Measurements from ENCODE around the gene PITX3. TPM values are rescaled to one million over a fixed set of nuclear protein-coding genes. Genes with fewer than 3 reads are reported as not detected.

Gene PITX3
- total RNA-seq, 4 donors from 2014 or later, result not detected

DNA sequence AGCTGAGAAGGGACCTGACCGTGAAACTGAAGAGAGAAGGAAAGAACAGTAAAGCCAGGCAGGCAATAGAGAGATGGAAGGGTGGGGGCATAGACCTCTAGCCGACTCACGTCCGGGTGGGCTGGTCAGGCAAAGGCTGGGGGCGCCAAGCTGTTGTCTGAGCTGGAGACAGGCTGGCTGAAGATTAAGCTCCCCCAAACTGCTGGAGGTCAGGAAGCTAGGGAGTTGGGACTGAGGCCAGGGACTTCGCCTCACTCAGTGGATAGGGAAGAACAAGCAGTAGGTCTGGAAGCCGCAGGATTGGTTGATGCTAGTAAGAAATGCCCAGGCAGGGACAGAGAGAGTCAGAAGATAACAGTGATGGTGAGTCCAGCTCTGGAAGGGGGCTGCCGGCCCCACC is 5.3 kb downstream of the PITX3 start:
- TF ChIP-seq, protein P1, sequence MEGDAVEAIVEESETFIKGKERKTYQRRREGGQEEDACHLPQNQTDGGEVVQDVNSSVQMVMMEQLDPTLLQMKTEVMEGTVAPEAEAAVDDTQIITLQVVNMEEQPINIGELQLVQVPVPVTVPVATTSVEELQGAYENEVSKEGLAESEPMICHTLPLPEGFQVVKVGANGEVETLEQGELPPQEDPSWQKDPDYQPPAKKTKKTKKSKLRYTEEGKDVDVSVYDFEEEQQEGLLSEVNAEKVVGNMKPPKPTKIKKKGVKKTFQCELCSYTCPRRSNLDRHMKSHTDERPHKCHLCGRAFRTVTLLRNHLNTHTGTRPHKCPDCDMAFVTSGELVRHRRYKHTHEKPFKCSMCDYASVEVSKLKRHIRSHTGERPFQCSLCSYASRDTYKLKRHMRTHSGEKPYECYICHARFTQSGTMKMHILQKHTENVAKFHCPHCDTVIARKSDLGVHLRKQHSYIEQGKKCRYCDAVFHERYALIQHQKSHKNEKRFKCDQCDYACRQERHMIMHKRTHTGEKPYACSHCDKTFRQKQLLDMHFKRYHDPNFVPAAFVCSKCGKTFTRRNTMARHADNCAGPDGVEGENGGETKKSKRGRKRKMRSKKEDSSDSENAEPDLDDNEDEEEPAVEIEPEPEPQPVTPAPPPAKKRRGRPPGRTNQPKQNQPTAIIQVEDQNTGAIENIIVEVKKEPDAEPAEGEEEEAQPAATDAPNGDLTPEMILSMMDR (IDR thresholded peaks at IDR 0.05), result no peak
- no peak for TF ChIP-seq POLR2A (IDR thresholded peaks at IDR 0.05)
- no peak for TF ChIP-seq EP300 (IDR thresholded peaks at IDR 0.05)
- Histone ChIP-seq H3K36me3 (no peaks in the 10 kb centered on the region), H3K4me1 (peaks cover 0 to 20% (median 9%) of the 10 kb centered on the region in 4 donors), H3K9me3 (no peaks in the 10 kb centered on the region), H3K4me3 (no peak overlapping the region), H3K27ac (no peak overlapping the region), H3K27me3 (peaks cover 0 to 73% of the 10 kb centered on the region in 2 donors)
- 47 to 55% methylated on average over 8 of the region's 8 CpGs for whole genome bisulfite sequencing, 2 donors
- DNase-seq (ENCODE audit: low spot score in 2 of 2), result no peak

DNA sequence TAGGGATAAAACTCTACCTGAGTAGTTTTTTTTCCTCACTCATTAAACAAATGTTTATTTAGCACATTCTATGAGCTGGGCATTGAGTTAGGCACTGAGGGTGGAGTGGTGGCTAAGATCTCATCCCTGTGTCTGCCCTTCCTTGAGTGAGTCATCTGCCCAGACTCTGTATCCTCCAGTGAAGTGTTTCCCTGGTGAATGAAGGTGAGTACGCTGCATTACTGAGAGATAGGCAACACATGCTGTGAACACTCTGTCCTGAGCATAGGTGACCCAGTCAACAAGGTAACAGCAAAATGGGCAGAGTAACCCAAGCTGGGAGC is 5.8 kb downstream of the PITX3 start:
- H3K27ac ChIP-seq, result no peak overlapping the region
- no peaks in the 10 kb centered on the region for H3K36me3 ChIP-seq
- 96 to 100% methylated on average over 1 of the region's 1 CpG for WGBS, 2 donors
- peaks cover 0 to 73% of the 10 kb centered on the region in 2 donors for H3K27me3 ChIP-seq
- no peak overlapping the region for H3K4me3 ChIP-seq
- no peak for TF ChIP-seq EP300 (IDR thresholded peaks at IDR 0.05)
- no peak for TF ChIP-seq POLR2A (IDR thresholded peaks at IDR 0.05)
- TF ChIP-seq, protein P1 (IDR thresholded peaks at IDR 0.05), result no peak
- no peak for DNase-seq (ENCODE audit: low spot score in 2 of 2)
- peaks cover 0 to 20% (median 7%) of the 10 kb centered on the region in 4 donors for H3K4me1 ChIP-seq
- H3K9me3 ChIP-seq, result no peaks in the 10 kb centered on the region

DNA sequence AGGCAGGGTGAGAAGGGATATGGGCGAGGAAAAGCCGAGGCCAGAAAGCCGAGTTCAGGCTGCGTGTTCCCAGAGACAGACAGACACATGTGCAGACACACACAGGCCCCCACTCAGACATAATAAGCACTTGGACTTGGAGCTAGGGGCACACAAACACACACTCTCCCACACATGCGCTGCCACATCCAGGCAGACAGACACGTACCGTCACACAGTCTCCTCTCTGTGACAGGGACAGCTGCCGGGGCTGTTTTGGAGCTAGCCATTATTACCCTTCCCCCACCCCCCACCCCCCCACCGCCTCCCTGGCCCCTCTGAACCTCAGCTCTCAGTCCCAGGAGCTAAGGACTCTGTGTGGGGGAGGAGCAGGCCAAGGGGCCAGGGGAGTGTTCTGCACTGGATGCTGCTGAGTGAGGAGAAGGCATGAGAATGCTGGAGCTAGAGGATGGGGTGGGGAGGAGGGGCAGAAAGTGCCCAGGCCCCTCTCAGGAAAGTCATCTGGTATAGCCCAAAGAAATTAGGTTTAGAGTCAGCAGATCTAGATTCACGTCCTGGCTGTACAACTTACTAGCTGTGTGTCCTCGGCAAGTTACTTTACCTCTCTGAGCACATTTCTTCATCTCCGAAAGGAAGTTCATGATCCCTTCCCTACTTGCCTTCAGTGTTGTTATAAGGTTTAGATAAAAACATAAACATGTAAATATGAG is 6.3 kb downstream of the PITX3 start:
- H3K9me3 ChIP-seq, result no peaks in the 10 kb centered on the region
- no peak for TF ChIP-seq EP300 (IDR thresholded peaks at IDR 0.05)
- TF ChIP-seq POLR2A (IDR thresholded peaks at IDR 0.05), result no peak
- TF ChIP-seq, protein P1 (IDR thresholded peaks at IDR 0.05), result no peak
- H3K36me3 ChIP-seq, result no peaks in the 10 kb centered on the region
- no peak overlapping the region for H3K4me3 ChIP-seq
- H3K4me1 ChIP-seq, result peaks cover 0 to 20% (median 11%) of the 10 kb centered on the region in 4 donors
- no peak for DNase-seq (ENCODE audit: low spot score in 2 of 2)
- peaks cover 0 to 76% of the 10 kb centered on the region in 2 donors for H3K27me3 ChIP-seq
- no peak overlapping the region for H3K27ac ChIP-seq
- 66 to 70% methylated on average over 11 to 12 of the region's 12 CpGs for WGBS, 2 donors

- whole genome bisulfite sequencing, 2 donors, result 33 to 89% methylated on average over 1 of the region's 1 CpG
- DNase-seq (ENCODE audit: low spot score in 2 of 2), result no peak
- Histone ChIP-seq H3K9me3 (no peaks in the 10 kb centered on the region), H3K27ac (no peak overlapping the region), H3K4me3 (no peak overlapping the region), H3K27me3 (peaks cover 0 to 82% of the 10 kb centered on the region in 2 donors), H3K4me1 (peaks cover 0 to 22% (median 15%) of the 10 kb centered on the region in 4 donors), H3K36me3 (no peaks in the 10 kb centered on the region)
- TF ChIP-seq EP300 (IDR thresholded peaks at IDR 0.05), result no peak
- no peak for TF ChIP-seq POLR2A (IDR thresholded peaks at IDR 0.05)
- TF ChIP-seq, protein P1 (IDR thresholded peaks at IDR 0.05), result no peak
Measured at GRCh38 chr10:102233997-102234396, 7.3 kb downstream of the PITX3 start.
